Duodenal mucosa (tissue), 2 donors: ENCODE measurements around the gene RELA.
A peak's percentile ranks its signal among the peaks of the same experiment; 100 is the strongest.

Experiments
- H3K27ac ChIP-seq: one replicate; pipeline ENCODE4 v1.7.0; 2013; ENCODE audit warnings: low read depth, low read length
- H3K27me3 ChIP-seq, 2 donors: one replicate each; pipeline ENCODE4 v1.7.0; 2013; ENCODE audit warnings: low read length in 2 of 2, control low read depth in 1 of 2; ENCODE audit not compliant: insufficient read depth in 2 of 2, control insufficient read depth in 1 of 2
- H3K36me3 ChIP-seq, 2 donors: one replicate each; pipeline ENCODE4 v1.7.0; 2013; ENCODE audit warnings: low read length in 2 of 2, control low read depth in 1 of 2; ENCODE audit not compliant: insufficient read depth in 2 of 2, control insufficient read depth in 1 of 2
- H3K4me1 ChIP-seq, 2 donors: one replicate each; pipeline ENCODE4 v1.7.0; 2013; ENCODE audit warnings: low read length in 2 of 2, control low read depth in 1 of 2; ENCODE audit not compliant: insufficient read depth in 2 of 2, control insufficient read depth in 1 of 2
- H3K4me3 ChIP-seq, 2 donors: one replicate each; pipeline ENCODE4 v1.7.0; 2013; ENCODE audit warnings: low read length in 2 of 2, low read depth in 1 of 2
- H3K9ac ChIP-seq, 2 donors: one replicate each; pipeline ENCODE4 v1.7.0; 2013; ENCODE audit warnings: low read length in 2 of 2, low read depth in 1 of 2
- H3K9me3 ChIP-seq, 2 donors: one replicate each; pipeline ENCODE4 v1.7.0; 2013; ENCODE audit warnings: low read length in 2 of 2, control low read depth in 1 of 2; ENCODE audit not compliant: control insufficient read depth in 1 of 2

RELA gene

GRCh38 chr11:65613091-65613928 lies 49.4 kb downstream of the RELA start:
- Histone ChIP-seq H3K4me1 (peaks cover 40 to 57% of the 10 kb centered on the region in 2 donors), H3K9ac (peak overlapping the region; percentile 84 to 89), H3K27ac (peak overlapping the region; percentile 95), H3K4me3 (peak overlapping the region; percentile 91 to 93), H3K36me3 (peaks cover 19 to 45% of the 10 kb centered on the region in 2 donors), H3K27me3 (no peaks in the 10 kb centered on the region), H3K9me3 (no peaks in the 10 kb centered on the region)

- H3K36me3 ChIP-seq, result peaks cover 19 to 45% of the 10 kb centered on the region in 2 donors
- peak overlapping the region; percentile 84 to 89 for H3K9ac ChIP-seq
- no peaks in the 10 kb centered on the region for H3K9me3 ChIP-seq
- H3K4me1 ChIP-seq, result peaks cover 40 to 58% of the 10 kb centered on the region in 2 donors
- H3K27ac ChIP-seq, result peak overlapping the region; percentile 95
- H3K27me3 ChIP-seq, result no peaks in the 10 kb centered on the region
- H3K4me3 ChIP-seq, result peak overlapping the region; percentile 91 to 93
Observed at GRCh38 chr11:65612691-65613090, 50.0 kb downstream of the RELA start.

GRCh38 chr11:65611758-65612603 lies 50.7 kb downstream of the RELA start:
- peak overlapping the region; percentile 84 to 89 for H3K9ac ChIP-seq
- H3K27ac ChIP-seq, result peak overlapping the region; percentile 0
- H3K4me3 ChIP-seq, result peak overlapping the region; percentile 91 to 93
- no peaks in the 10 kb centered on the region for H3K27me3 ChIP-seq
- H3K9me3 ChIP-seq, result no peaks in the 10 kb centered on the region
- H3K36me3 ChIP-seq, result peaks cover 14 to 42% of the 10 kb centered on the region in 2 donors
- peaks cover 37 to 56% of the 10 kb centered on the region in 2 donors for H3K4me1 ChIP-seq

GRCh38 chr11:65611028-65611757 lies 51.5 kb downstream of the RELA start:
- H3K4me1 ChIP-seq, result peaks cover 30 to 52% of the 10 kb centered on the region in 2 donors
- peak overlapping the region in 1 of 2 donors; percentile 34 for H3K9ac ChIP-seq

GRCh38 chr11:65610404-65610803 lies 52.3 kb downstream of the RELA start:
- Histone ChIP-seq H3K9ac (peak overlapping the region; percentile 15 to 34), H3K27me3 (no peaks in the 10 kb centered on the region), H3K36me3 (peaks cover 21 to 56% of the 10 kb centered on the region in 2 donors), H3K27ac (no peak overlapping the region), H3K4me1 (peaks cover 30 to 51% of the 10 kb centered on the region in 2 donors), H3K9me3 (no peaks in the 10 kb centered on the region), H3K4me3 (peak overlapping the region; percentile 91 to 93)

More at GRCh38 chr11:65611028-65611757, 51.5 kb downstream of the RELA start:
- Histone ChIP-seq H3K27me3 (no peaks in the 10 kb centered on the region), H3K4me3 (peak overlapping the region; percentile 91 to 93), H3K36me3 (peaks cover 14 to 48% of the 10 kb centered on the region in 2 donors), H3K9me3 (no peaks in the 10 kb centered on the region), H3K27ac (peak overlapping the region; percentile 39)

- no peak overlapping the region for H3K9ac ChIP-seq
- H3K27ac ChIP-seq, result no peak overlapping the region
- H3K4me1 ChIP-seq, result peaks cover 30 to 51% of the 10 kb centered on the region in 2 donors
- H3K27me3 ChIP-seq, result no peaks in the 10 kb centered on the region
- H3K36me3 ChIP-seq, result peaks cover 28 to 63% of the 10 kb centered on the region in 2 donors
- H3K4me3 ChIP-seq, result no peak overlapping the region
- no peaks in the 10 kb centered on the region for H3K9me3 ChIP-seq
Observed at GRCh38 chr11:65609665-65610064, 53.1 kb downstream of the RELA start.

- Histone ChIP-seq H3K27me3 (no peaks in the 10 kb centered on the region), H3K9me3 (no peaks in the 10 kb centered on the region), H3K27ac (no peak overlapping the region), H3K9ac (no peak overlapping the region), H3K4me1 (peaks cover 30 to 51% of the 10 kb centered on the region in 2 donors), H3K4me3 (no peak overlapping the region), H3K36me3 (peaks cover 29 to 67% of the 10 kb centered on the region in 2 donors)
Observed at GRCh38 chr11:65609229-65609628, 53.5 kb downstream of the RELA start.

- Histone ChIP-seq H3K9ac (no peak overlapping the region), H3K4me1 (peaks cover 25 to 44% of the 10 kb centered on the region in 2 donors), H3K36me3 (peaks cover 29 to 78% of the 10 kb centered on the region in 2 donors), H3K27ac (no peak overlapping the region), H3K27me3 (no peaks in the 10 kb centered on the region), H3K4me3 (peak overlapping the region in 1 of 2 donors; percentile 13), H3K9me3 (no peaks in the 10 kb centered on the region)
Observed at GRCh38 chr11:65607614-65608426, 54.9 kb downstream of the RELA start.
